Stimulated activated CD8-positive, alpha-beta memory T cell treated with anti-CD3 and anti-CD28 coated beads, Interleukin-4, amount 100 ng/mL, for 24 hours (primary cell): ENCODE data around the gene C14orf93.

Experiments used
- DNase-seq: peaks from one replicate; pipeline ENCODE4 v3.0.0-alpha.2; 2020; ENCODE audit warnings: low read depth

C14orf93 gene

DNA sequence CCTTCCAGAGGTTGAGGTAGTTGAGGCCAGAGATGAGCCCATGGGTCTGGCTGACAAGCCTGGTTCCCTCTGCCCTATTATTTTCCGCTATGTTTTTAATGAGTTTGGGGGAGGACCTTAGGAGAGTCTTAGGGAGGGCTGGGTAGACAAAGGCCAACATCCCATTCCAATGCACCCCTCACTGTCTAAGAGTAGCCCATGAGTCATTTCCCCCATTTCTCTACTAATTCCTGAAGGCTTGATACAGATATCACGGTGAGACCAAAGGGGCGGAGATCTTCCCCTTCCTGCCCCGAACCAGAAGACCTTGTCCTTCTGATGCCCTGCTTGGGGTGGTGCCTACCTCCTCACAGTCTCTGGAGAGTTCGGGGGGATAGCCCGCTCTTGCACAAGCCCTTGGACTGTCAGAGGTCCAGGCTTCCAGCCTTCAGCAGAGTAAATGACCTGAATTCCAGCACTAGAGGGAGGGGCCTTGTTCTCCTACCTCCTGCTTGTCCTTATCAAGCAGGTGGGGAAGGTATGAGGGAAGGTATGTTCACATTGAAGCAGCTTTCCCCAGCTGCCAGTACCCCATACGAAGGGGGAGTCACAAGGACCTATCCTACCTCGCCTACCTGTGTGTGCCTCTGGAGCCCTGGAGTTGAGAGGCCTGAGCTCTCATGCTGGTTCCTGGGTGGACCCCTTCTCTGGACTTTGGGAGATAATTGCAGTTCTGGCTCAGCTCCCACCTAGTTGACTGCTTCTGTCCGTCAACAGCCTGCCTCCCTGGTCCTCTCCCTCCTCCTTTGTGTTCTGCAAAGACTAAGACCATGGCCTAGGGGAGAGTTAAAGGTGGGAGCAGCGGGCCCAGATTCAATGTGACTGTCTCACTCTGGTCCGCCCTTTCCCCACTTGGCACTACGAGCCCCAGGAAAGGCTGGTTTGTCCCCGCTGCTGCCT is 35.7 kb upstream of the C14orf93 start:
- no peak for DNase-seq

DNA sequence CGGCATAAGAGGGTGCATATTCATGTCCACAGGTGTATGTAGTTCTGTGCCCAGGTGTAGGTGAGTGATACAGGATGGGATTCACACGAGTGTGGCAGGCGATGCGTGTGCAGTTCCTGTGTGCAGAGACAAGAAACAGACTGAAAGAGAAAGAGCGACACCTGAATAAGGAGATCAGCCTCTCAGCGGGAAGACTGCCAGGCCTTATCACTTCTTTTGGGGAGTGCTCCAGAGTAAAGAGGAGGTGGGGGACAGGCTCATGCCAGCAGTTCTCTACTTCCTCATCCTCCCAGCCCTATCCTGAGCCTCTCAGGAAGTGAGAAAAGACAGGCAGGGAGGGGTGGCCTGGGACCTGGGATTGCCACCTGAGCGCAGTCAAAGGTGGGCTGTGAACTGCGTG is 34.9 kb upstream of the C14orf93 start:
- DNase-seq, result no peak

DNA sequence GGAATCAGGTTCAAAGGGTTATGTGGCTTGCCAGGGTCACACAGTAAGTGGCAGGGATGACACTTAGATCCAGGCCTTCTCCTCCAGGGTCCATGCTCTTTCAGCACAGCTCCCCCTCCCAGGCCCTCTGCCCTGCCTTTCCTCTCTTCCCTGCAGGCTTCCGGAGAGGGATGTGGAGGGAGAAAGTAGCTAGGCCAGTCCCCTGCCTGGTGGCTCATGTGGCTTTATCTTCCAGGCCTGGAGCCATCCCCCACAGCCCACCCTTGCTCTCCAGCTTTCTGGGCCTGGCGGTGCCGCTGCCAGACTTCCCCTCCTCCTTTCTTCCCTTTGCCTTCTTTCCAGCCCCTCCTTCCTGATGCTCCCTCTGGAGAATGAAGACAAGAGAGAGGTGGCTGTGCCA is 33.8 kb upstream of the C14orf93 start:
- DNase-seq, result no peak

DNA sequence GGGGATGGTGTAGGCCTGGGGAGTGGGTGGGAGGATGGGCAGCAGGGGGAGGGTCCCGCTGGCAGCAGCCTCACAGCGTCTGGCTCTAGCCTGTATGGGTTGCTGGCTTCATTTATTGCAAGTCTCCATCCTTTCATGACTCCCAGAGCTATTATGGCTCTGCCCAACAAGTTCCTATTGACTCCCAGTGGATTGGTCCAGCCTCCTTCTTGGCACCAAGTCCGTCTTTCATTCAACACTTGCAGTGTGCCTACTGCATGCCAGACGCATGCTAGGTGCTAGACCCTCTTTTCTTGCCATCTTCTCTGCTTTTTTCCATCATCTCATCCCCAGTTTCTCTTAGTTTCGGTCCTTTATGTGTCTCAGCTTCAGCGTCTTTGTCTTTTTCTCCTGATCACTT is 33.2 kb upstream of the C14orf93 start:
- no peak for DNase-seq

DNA sequence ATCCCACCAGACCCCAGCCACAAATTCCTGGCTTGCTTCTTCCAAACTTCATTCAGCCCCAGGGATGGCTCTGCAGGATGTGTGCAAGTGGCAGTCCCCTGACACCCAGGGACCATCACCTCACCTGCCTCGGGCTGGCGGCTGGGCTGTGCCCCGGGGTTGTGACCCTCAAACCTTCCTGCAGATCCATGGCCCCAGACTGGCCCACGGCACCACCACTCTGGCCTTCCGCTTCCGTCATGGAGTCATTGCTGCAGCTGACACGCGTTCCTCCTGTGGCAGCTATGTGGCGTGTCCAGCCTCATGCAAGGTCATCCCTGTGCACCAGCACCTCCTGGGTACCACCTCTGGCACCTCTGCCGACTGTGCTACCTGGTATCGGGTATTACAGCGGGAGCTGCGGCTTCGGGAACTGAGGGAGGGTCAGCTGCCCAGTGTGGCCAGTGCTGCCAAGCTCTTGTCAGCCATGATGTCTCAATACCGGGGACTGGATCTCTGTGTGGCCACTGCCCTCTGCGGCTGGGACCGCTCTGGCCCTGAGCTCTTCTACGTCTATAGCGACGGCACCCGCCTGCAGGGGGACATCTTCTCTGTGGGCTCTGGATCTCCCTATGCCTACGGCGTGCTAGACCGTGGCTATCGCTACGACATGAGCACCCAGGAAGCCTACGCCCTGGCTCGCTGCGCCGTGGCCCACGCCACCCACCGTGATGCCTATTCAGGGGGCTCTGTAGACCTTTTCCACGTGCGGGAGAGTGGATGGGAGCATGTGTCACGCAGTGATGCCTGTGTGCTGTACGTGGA is 32.4 kb upstream of the C14orf93 start, which contains the start of gene PSMB11:
TSS of gene PSMB11 (plus strand) at position 51 of the 804 bp plus-strand sequence. CDS start at position 65, 14 bp downstream.
- no peak for DNase-seq

DNA sequence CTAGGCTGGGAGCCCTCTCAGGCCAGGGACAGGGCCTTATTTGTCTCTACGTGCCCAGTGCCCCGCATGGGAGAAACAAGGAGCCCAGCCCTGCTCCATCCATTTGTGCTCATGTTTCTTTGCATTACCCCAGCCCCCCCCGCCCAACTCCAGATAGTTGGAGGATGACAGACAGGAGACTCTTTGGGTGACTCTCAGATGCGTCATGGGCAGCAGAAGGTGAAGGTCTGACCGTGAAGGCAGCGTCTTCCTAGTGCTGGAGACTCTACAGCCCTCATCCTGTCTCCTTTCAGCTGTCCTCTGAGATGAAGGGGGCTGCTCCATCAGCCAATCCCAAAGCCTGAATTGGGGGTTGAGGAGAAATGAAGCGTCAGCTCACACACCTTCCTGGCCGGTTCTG is 31.8 kb upstream of the C14orf93 start:
- no peak for DNase-seq

DNA sequence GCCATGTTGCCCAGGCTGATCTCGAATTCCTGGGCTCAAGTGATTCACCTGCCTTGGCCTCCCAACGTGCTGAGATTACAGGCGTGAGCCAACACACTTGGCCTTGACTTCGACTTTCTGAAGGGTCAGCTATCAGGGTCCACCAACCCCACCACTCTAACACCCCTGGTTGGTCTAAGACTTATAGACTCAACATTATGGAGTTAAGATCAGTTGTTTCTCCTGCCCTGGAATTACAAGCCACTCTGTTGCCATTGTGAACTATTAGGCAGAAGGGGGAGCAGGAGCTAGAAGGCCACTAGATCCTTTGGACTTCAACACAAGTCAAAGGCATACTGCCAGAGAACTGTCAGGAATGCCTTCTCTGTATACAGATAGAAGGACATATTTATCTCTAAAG is 30.2 kb upstream of the C14orf93 start:
- no peak for DNase-seq

DNA sequence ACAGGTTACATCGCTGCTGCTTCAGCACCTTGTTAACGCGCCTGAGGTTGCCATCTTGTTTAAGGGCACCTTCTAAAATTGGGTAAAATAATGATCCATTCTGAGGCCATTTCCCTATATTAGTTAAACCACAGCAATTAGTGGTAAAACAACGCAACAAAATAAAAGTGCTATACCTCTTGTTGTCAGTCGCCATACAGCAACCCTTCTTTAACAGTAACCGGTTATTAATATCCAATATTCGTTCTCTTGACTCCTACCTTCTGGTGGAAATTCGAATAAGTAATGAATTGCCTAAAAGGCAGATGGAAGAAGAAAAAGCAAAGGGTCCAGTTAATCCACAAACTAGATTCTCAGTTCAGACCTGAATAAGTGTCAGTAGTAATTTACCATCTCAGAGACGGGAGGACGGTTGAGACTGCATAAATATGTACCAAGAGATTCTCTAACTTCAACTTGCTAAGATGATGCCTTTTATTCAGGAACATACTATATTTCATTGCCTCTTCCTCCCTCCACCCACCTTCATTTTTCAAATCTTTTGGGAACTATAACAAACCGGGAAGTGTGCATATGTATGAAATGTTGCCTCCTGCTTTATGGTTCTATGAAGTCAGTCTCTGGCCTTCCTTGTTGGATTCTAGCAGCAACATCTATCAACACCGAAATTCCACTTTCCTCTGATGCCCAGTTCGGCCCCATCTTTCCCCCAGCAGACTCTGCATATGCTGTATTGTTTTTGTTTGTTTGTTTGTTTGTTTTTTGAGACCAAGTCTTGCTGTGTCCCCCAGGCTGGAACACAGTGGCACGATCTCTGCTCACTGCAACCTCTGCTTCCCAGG is 25.6 kb upstream of the C14orf93 start:
- DNase-seq, result no peak

DNA sequence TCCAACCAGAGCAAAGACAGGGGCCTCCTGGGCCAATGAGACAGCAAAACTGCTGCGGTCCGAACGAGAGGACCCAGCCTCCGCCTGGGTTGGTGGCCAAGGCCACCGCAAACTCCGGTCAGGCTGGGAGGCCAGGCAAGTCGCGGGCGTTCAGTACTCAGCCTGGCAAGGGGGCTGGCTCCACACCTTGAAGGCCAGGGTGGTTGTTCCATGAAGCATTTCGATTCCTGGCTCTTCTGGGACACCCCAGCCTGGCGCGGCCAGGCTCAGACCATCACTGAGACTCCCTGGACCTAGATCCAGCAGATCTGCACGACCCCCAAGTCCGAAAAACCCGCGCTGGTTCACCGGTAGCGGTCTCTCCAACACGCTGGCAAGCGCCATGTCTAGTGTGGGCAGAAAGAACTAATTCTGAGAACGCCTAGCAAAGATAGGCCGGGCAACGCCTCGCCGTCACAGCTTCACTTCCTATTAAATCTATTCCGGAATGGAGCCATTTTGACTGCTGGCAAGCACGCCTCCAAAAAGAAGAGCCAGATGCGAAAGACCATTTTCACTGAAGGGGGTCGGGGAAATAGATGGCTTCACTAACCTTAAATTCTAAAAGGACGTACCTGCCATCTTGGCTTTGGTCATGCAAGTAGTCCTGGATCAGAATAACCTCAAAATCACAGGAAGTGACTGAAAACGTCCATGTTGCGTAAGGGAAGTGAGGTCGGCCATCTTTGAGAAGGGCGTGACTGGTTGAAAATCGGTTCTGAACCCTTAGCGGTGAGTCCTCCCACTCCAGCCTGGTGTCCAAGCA is 24.8 kb upstream of the C14orf93 start, which contains the start of gene PSMB5:
TSS of gene PSMB5 (minus strand) at position 403 of the 805 bp plus-strand sequence. CDS start at position 384, 19 bp downstream.
- DNase-seq, result peak; percentile 74

DNA sequence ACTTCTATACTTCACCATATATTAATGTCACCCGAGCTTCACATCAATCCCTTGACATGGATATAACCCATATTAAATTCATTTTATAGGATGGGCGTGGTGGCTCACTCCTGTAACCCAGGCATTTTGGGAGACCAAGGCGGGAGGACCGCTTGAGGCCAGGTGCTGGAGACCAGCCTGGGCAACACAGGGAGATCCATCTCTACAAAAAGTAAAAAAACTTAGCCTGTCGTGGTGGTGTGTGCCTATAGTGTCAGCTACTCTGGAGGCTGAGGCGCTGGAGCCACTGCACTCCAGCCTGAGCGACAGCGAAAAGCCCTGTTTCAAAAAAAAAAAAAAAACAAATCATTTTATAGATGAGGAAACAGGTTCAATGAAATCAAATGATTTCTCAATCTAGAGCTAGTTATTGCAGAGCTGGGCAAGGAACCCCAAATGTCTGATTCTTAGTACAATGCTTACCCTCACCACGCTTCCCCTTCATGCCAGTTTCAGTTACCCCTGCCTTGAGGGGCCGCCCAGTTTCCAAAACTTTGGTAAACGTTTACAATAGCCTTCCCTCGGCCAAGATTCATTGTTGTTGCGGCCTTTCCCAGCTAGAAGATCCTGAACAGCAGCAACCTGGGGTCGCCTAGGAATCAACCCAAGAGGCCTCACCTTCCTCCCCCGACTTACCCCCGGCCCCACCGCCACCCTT is 24.0 kb upstream of the C14orf93 start:
- no peak for DNase-seq

DNA sequence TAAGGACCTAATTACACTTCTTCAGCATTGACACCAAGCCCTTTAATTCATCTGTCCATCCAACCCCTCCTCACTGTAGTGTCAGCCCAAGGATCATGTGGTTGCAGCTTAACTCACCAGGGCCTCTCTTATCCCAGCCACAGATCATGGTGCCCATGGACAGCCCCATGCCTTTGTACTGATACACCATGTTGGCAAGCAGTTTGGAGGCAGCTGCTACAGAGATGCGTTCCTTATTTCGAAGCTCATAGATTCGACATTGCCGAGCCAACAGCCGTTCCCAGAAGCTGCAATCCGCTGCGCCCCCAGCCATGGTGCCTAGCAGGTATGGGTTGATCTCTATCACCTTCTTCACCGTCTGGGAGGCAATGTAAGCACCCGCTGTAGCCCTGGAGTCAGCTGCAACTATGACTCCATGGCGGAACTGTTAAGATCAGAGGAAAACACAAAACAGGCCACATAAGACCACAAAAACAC is 23.3 kb upstream of the C14orf93 start:
- no peak for DNase-seq

DNA sequence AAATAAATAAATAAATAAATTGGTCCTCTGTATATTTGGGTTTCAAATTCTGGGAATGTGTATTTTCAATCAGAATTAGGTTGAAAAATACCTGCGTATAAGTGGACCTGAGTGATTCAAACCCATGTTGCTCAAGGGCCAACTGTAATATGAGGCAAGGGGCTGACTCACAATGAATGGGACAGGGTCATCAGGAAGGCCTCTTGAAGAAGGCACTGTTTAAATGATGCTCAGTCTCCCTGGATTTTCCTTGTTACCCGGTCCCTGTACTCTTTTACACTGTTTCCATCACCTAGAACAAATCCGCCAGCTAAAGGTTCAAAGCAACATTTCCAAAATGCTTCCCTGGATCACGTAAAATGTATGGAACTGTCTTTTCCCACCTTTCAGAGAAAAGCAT is 21.0 kb upstream of the C14orf93 start:
- DNase-seq, result no peak

DNA sequence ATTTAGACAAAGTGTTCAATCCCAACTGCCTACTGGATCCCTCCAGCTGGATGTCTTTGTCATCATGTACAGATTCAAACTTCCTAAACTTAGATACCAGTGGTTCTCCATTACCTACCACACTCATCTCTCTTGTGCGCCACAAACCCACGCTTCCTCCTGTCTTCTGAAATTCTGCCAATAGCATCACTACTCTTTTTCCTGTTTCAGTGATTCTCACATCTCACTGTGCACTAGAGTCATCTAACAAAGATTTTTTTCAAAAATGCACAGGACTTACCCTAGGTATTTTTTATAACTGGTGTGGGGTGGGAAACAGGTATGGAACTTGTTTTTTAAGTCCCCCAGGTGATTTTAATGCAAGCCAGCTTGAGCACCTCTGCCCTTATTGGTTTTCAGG is 18.9 kb upstream of the C14orf93 start:
- no peak for DNase-seq

DNA sequence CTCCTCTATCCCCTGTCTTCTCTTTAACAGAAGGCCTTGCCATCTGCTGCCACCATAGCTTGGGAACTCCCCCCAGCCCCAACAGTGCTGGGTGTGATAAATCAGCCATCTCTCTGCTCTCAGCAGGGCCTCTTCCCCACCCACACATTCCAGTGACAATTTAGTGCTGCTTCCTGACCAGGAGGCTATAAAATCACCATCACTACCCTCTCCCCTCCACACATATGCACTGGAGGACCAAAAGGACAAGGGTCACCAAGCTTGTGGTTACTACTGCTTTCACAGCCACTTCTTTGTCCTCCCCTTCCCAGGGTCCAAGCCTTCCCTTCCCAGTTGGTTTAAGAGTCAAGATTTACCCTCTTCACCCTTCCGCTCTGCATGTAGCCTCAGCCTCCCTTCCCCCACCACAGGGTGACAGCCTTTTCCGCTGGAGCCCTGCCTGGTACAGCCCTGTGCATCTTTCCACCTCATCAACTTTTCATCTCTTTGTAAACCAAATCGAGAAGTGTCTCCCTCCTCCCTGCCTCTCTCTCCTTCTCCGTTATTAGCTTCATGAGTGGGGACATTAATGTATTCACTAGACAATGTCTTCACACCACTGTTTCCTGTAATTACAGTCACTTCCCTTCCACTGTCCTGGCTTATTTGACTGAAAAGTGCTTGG is 15.3 kb upstream of the C14orf93 start:
- DNase-seq, result no peak

DNA sequence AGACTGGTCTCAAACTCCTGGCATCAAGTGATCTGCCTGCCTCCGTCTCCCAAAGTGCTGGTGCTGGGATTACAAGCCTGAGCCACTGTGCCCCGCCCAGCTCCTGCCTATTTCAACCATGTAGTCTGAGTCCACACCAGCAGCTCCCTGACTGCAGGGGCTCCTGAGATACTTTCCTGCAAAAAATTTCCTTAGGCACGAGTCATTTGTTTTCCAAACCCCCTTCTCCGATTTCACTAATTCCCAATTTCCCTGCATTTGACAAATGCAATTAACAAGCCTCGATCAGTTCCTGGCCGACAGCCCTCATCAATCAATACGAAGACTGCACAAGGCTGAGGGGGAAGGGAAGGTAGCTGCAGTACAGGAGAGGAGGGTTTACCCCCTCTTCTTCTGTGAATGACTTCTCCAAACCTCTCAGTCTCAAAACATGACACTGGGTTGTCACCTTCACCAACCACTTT is 14.7 kb upstream of the C14orf93 start:
- no peak for DNase-seq

DNA sequence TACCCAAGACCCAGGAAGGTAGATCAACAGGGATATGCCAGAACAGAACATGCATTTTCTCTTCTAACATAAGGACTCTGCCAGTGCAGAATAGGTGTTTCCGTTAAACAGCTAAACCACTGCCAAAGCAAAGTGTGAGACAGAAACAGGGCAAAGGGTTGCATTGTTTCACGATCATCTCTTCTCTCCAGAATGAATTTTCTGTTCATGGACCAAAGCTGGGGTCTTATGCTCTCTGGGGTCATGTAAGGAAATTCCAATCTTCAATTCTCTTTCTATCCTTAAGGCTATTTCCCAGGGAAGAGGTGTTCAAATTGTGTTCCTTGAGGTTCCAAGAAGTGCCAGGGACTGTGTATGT is 13.8 kb upstream of the C14orf93 start:
- no peak for DNase-seq

DNA sequence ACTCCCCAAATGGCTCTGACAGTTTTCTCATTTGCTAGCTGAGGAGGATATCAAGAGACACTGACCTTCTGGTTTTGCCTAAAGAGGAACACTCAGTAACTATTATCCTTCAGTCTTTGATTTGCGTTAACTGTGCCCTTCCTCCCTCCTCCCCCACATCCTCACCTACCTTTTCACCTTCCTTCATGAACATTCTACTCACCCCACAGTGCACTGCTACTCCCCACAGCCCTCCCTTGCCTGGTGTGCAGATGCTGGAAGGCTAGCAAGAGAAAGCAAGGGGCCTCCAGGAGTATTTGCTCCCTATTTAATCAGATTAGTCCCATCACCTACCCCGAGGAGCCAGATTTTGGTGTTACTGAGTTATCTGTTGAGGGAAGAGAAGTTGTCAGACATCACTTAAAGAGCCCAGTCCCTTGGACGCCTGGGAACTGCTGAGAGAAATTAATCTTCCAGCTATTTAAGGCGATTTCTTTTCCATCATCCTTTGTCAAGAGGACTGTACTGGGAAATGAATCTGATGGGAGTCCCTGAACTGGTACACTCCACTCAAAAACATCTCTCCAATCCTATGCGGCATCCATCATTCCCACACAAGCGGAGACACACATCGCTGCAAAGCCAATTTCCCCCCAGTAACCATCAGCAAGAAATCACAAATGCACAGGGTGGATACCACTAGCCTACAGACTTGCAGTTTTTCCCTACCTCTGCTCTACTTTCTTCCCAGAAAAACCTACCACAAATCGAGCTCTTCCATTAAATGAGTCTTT is 13.3 kb upstream of the C14orf93 start:
- no peak for DNase-seq

DNA sequence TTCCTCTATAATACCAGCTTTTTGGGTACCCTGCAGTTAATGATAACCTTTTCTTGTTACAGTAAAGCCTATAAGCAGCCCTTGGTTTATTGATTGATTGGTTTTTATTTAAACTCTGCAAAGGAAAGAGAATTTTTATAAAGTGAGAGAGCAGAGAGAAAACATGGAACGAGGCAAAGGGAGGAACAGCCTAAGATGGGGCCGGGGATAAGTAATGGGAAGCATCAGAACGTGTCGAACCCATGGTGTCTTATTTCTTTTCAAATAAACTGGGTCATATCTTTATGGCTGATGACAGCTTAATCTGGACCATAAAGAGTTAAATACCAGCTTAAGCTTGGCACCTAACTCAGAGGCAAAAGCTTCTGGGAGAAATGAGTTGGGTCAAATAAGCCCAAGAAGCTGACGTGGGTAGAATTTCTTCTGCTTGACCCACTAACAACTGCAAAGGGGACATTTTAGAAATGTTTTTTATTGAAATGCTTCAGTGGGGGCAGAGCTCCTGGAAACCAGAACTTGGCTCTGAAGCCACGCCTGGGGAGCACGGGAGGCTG is 12.0 kb upstream of the C14orf93 start:
- no peak for DNase-seq

DNA sequence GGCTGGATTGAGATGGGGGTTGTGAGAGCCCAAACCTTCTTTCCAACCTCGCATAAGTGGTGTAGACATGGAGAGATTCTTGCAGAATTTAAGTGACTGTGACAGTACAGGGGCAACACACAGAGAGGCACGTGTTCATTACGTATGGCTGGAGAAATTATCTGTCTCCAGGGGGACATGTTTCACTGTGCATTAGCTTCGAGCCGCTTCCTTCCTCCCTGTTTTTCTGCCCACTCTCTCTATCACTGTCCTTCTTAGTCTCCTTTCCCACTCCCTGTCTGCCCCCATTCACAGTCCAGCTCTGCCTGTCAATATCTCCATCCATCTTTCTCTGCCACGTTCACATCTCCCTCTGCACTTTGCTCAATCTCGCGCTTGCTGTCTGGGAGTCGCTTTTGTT is 11.5 kb upstream of the C14orf93 start:
- no peak for DNase-seq
